K562 (cell line): ENCODE results near the gene SLC20A1. TPM values are rescaled to one million over a fixed set of nuclear protein-coding genes. Genes with fewer than 3 reads are reported as not detected.
A peak's percentile ranks its signal among the peaks of the same experiment; 100 is the strongest.

Experiments used
- BHLHE40 ChIP-seq: IDR thresholded peaks from 2 replicates; pipeline ENCODE4 v1.6.1; 2011; ENCODE audit warnings: low read length, improper control_type of control experiment
- CBX5 ChIP-seq: IDR thresholded peaks from 2 replicates; pipeline ENCODE4 v1.6.1; 2014; ENCODE audit warnings: low read depth, borderline replicate concordance
- E4F1 ChIP-seq: fragments of 250-450 bp; sonication (Bioruptor Pico); IDR thresholded peaks from 2 replicates; pipeline ENCODE4 v1.5.0; 2021; ENCODE audit warnings: mild to moderate bottlenecking, borderline replicate concordance
- GABPB2 ChIP-seq: fragments of 250-450 bp; sonication (Bioruptor Pico); conservative IDR thresholded peaks from 2 replicates; pipeline ENCODE4 v1.5.1; 2021; ENCODE audit warnings: mild to moderate bottlenecking
- KDM2B ChIP-seq: fragments of 250-450 bp; sonication (Bioruptor Pico); IDR thresholded peaks from 2 replicates; pipeline ENCODE4 v1.8.0; 2021; ENCODE audit warnings: mild to moderate bottlenecking, moderate library complexity
- MEIS2 ChIP-seq: fragments of 450-650 bp; IDR thresholded peaks from 2 replicates; pipeline ENCODE4 v1.6.1; 2014; ENCODE audit warnings: mild to moderate bottlenecking; ENCODE audit not compliant: partially characterized antibody
- MNT ChIP-seq, 2 experiments: fragments of 450-650 bp; conservative IDR thresholded peaks; 2 replicates each; pipeline ENCODE4 v1.6.1; 2017; ENCODE audit warnings: mild to moderate bottlenecking in 2 of 2, moderate library complexity in 2 of 2
- NFE2L1 ChIP-seq: fragments of 450-650 bp; IDR thresholded peaks from 2 replicates; pipeline ENCODE4 v1.6.1; 2016; ENCODE audit warnings: missing genetic modification characterization, low read depth, mild to moderate bottlenecking, missing compliant biosample characterization, moderate library complexity, borderline replicate concordance
- PYGO2 ChIP-seq: fragments of 450-650 bp; IDR thresholded peaks from 2 replicates; pipeline ENCODE4 v1.6.1; 2016; ENCODE audit warnings: mild to moderate bottlenecking, missing genetic modification characterization, moderate library complexity, missing compliant biosample characterization
- SUPT5H ChIP-seq: fragments of 450-650 bp; IDR thresholded peaks from 2 replicates; pipeline ENCODE4 v1.6.1; 2016
- ZC3H8 ChIP-seq: fragments of 450-650 bp; IDR thresholded peaks from 2 replicates; pipeline ENCODE4 v1.6.1; 2017
- ZNF511 ChIP-seq: sonication (generic); formaldehyde crosslinking; IDR thresholded peaks from 2 replicates; pipeline ENCODE4 v1.8.0; 2022; ENCODE audit warnings: mild to moderate bottlenecking, missing genetic modification reagents
- ZNF655 ChIP-seq: fragments of 250-450 bp; sonication (Bioruptor Pico); IDR thresholded peaks from 2 replicates; pipeline ENCODE4 v1.5.0; 2021
- ZNF764 ChIP-seq: fragments of 250-450 bp; sonication (Bioruptor Pico); IDR thresholded peaks from 2 replicates; pipeline ENCODE4 v1.4.0; 2020; ENCODE audit warnings: low read depth, mild to moderate bottlenecking, moderate library complexity
- polyA plus RNA-seq, 8 experiments: library from polyadenylated mRNA; depleted of rRNA in 4 of 8; stranded (reverse) in 5 of 8; unstranded in 3 of 8; fragments of >200 nt; fragmentation: Nextera tagmentation in 2 of 8; fragmentation: Illumina TruSeq in 1 of 8; extraction: Ambion mirVana in 2 of 8; extraction: Trizol in 1 of 8; gene quantifications; 2 replicates each; pipeline versions ENCODE4 v1.2.1 to v1.2.3, GENCODE V29; 2011 to 2014; ENCODE audit warnings: inconsistent platforms in 1 of 8, missing spikeins in 1 of 8
- total RNA-seq, 7 experiments: library from RNA; depleted of rRNA in 6 of 7; stranded (reverse); fragments of >200 nt in 6 of 7; fragmentation: Illumina TruSeq in 2 of 7; extraction: Trizol in 2 of 7; gene quantifications; 2 replicates each; pipeline versions ENCODE4 v1.2.1 to v1.2.3, GENCODE V29; 2011 to 2021; ENCODE audit warnings: low replicate concordance in 1 of 7
- TF ChIP-seq, protein P1 (sequence below): fragments of 200-400 bp; formaldehyde crosslinking; IDR thresholded peaks from 2 replicates; pipeline ENCODE4 v1.6.1; 2017; ENCODE audit warnings: mild to moderate bottlenecking, low read depth, low read length, moderate library complexity
- TF ChIP-seq, protein P2 (sequence below): sonication (generic); formaldehyde crosslinking; IDR thresholded peaks from 2 replicates; pipeline ENCODE4 v1.8.0; 2022; ENCODE audit warnings: mild to moderate bottlenecking, missing genetic modification reagents

SLC20A1 gene
- total and polyA plus RNA-seq, 9 of the 15 experiments (the other 6 are each of a cell fraction or from before 2014, with no cell fraction given): 53.8 to 150 (median 74.7) TPM

DNA sequence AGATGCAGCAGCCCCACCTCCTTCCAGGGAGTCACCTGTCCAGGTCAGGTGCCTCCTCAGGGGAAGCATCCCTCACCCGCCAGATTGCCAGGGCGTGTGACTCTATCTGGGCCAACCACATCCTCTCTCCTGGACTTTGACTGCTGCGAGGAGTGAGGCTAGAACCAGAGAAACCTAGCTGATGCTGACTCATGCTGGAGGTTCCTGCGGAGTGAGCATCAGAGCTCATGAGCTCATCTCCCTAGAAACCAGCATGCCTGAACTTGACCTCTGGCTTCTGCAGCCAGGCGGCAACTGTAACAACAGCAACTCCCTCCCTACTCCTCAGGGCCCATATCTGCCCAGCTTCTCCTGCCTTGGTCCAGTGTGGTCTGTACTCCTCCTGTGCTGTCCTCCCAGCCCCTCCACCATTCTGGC, 46.8 kb downstream of the SLC20A1 start (continued):
- TF ChIP-seq, protein P1, sequence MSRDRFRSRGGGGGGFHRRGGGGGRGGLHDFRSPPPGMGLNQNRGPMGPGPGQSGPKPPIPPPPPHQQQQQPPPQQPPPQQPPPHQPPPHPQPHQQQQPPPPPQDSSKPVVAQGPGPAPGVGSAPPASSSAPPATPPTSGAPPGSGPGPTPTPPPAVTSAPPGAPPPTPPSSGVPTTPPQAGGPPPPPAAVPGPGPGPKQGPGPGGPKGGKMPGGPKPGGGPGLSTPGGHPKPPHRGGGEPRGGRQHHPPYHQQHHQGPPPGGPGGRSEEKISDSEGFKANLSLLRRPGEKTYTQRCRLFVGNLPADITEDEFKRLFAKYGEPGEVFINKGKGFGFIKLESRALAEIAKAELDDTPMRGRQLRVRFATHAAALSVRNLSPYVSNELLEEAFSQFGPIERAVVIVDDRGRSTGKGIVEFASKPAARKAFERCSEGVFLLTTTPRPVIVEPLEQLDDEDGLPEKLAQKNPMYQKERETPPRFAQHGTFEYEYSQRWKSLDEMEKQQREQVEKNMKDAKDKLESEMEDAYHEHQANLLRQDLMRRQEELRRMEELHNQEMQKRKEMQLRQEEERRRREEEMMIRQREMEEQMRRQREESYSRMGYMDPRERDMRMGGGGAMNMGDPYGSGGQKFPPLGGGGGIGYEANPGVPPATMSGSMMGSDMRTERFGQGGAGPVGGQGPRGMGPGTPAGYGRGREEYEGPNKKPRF: no peak
- TF ChIP-seq MNT (conservative IDR thresholded peaks at IDR 0.05) (0 out of 4 replicates have a peak, but pooled peaks of 1 of the 2 experiments have one; percentile 21), ZNF764 (CRISPR knock-in tag) (no peak), KDM2B (CRISPR knock-in tag) (no peak), CBX5 (no peak; the same call in 1 of the 2 replicates), ZNF511 (CRISPR knock-in tag) (peak; percentile 94; the same call in 1 of the 2 replicates), BHLHE40 (peak; percentile 80), SUPT5H (no peak), MEIS2 (peak; percentile 25), ZC3H8 (no peak), NFE2L1 (tag) (peak; percentile 61; the same call in 1 of the 2 replicates), PYGO2 (no peak), ZNF655 (no peak), E4F1 (CRISPR knock-in tag) (no peak), GABPB2 (CRISPR knock-in tag) (no peak)
- TF ChIP-seq, protein P2, sequence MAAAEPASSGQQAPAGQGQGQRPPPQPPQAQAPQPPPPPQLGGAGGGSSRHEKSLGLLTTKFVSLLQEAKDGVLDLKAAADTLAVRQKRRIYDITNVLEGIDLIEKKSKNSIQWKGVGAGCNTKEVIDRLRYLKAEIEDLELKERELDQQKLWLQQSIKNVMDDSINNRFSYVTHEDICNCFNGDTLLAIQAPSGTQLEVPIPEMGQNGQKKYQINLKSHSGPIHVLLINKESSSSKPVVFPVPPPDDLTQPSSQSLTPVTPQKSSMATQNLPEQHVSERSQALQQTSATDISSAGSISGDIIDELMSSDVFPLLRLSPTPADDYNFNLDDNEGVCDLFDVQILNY (CRISPR knock-in tag): no peak
